GM11168 (cell line): ENCODE measurements around the gene ILK.

ENCODE experiments used
- in situ Hi-C: fragments of 300-500 bp; cut with MboI; formaldehyde crosslinking; loops from one replicate; pipeline ENCODE4 v1.12.0; 2022; ENCODE audit warnings: low sequenced_read_pairs; ENCODE audit not compliant: unreplicated experiment

ILK gene

GRCh38 chr11:6571434-6572008, 32.1 kb upstream of the ILK start:
- in situ Hi-C loops, result no loop called here

GRCh38 chr11:6572215-6572614, 31.4 kb upstream of the ILK start:
- in situ Hi-C loops, result no loop called here

- in situ Hi-C loops, result no loop called here
Measured at GRCh38 chr11:6574816-6575715, 28.5 kb upstream of the ILK start.

GRCh38 chr11:6576471-6577373, 26.9 kb upstream of the ILK start:
- in situ Hi-C loops, result no loop called here

- in situ Hi-C loops, result no loop called here
Measured at GRCh38 chr11:6578134-6578533, 25.4 kb upstream of the ILK start.

- in situ Hi-C loops, result no loop called here
Measured at GRCh38 chr11:6579681-6580080, 23.9 kb upstream of the ILK start.

GRCh38 chr11:6583584-6583983, 20.0 kb upstream of the ILK start:
- in situ Hi-C loops, result no loop called here

- in situ Hi-C loops, result no loop called here
Measured at GRCh38 chr11:6584528-6584927, 19.0 kb upstream of the ILK start.

GRCh38 chr11:6586434-6587359, 16.9 kb upstream of the ILK start:
- in situ Hi-C loops, result no loop called here

GRCh38 chr11:6587360-6587953, 16.1 kb upstream of the ILK start:
- in situ Hi-C loops, result no loop called here

GRCh38 chr11:6588018-6588417, 15.6 kb upstream of the ILK start:
- in situ Hi-C loops, result no loop called here

- in situ Hi-C loops, result no loop called here
Measured at GRCh38 chr11:6594142-6594768, 9.3 kb upstream of the ILK start.

GRCh38 chr11:6596239-6596877, 7.2 kb upstream of the ILK start:
- in situ Hi-C loops, result no loop called here

- in situ Hi-C loops, result no loop called here
Measured at GRCh38 chr11:6598555-6598954, 5.0 kb upstream of the ILK start.

- in situ Hi-C loops, result no loop called here
Measured at GRCh38 chr11:6599449-6599848, 4.1 kb upstream of the ILK start.

- in situ Hi-C loops, result no loop called here
Measured at GRCh38 chr11:6599881-6600390, 3.6 kb upstream of the ILK start.

GRCh38 chr11:6601041-6601461, 2.5 kb upstream of the ILK start:
- in situ Hi-C loops, result no loop called here
